ENCODE measurements around the gene ZNF394.

The ZNF394 gene

DNA sequence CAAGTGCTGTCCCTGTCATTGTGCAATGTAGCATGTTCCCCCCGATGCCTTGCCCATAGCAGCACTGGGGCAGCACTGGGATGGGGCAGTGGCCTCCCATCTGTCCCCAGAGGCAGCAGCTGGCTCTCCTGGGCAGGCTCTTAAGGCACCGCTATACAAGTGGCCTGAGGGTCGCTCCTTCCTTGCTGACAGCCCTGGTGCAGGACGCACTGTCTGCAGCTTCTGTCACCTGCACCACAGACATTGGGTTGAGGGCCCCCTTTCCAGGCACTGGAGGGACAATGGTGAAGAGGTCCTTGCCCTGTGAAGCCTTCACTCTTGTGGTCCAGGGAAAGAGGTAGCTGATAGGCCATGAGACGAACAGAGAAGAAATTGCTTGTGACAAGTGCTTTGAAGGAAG is 50.8 kb downstream of the ZNF394 start:
- DNase-seq (ENCODE audit: low read depth in 2 of 2): no peak

- DNase-seq (ENCODE audit: low read depth in 2 of 2): no peak
Observed at GRCh38 chr7:99448855-99449254, 51.2 kb downstream of the ZNF394 start.

GRCh38 chr7:99447943-99448342 is 52.1 kb downstream of the ZNF394 start:
- no peak for DNase-seq (ENCODE audit: low read depth in 2 of 2)

- DNase-seq (ENCODE audit: low read depth in 2 of 2): no peak
Observed at GRCh38 chr7:99446096-99446495, 54.0 kb downstream of the ZNF394 start.

Measured in stimulated activated CD8-positive, alpha-beta memory T cell treated with anti-CD3 and anti-CD28 coated beads, Interleukin-15, amount 100 ng/mL, for 4 hours (primary cell).